HFFc6 (cell line): Measurements from ENCODE around the gene WTIP. TPM values are rescaled to one million over a fixed set of nuclear protein-coding genes. Genes with fewer than 3 reads are reported as not detected.

ENCODE experiments used
- DNase-seq: peaks from one replicate; pipeline ENCODE4 v3.0.0-alpha.2; 2018
- H3K27ac Mint-ChIP-seq: 2 replicates; pipeline ENCODE4 v1.8.0; 2020; ENCODE audit warnings: mild to moderate bottlenecking, mixed read lengths
- H3K27me3 Mint-ChIP-seq: 2 replicates; pipeline ENCODE4 v1.8.0; 2021; ENCODE audit warnings: mild to moderate bottlenecking, moderate library complexity, mixed read lengths; ENCODE audit not compliant: insufficient read depth
- H3K36me3 Mint-ChIP-seq: 2 replicates; pipeline ENCODE4 v1.8.0; 2021; ENCODE audit warnings: low read depth, mixed read lengths
- H3K4me1 Mint-ChIP-seq: 2 replicates; pipeline ENCODE4 v1.8.0; 2020; ENCODE audit warnings: low read depth, mixed read lengths
- H3K4me3 Mint-ChIP-seq: 2 replicates; pipeline ENCODE4 v1.8.0; 2020; ENCODE audit warnings: mild to moderate bottlenecking, moderate library complexity, mixed read lengths
- H3K9me3 Mint-ChIP-seq: 2 replicates; pipeline ENCODE4 v1.8.0; 2020; ENCODE audit warnings: mild to moderate bottlenecking, mixed read lengths
- CTCF ChIP-seq: fragments of 200-600 bp; sonication (generic); IDR thresholded peaks from 2 replicates; pipeline ENCODE4 v1.5.0; 2021; ENCODE audit warnings: antibody characterized with exemption, mild to moderate bottlenecking
- total RNA-seq, 6 experiments: library from RNA; stranded (reverse); fragmentation: NEBNext Ultra II Directional; extraction: Animal tissue kit (Norgen Biotek cat#: 25700); gene quantifications; 2 replicates in 1 of 6; 3 replicates in 5 of 6; pipeline ENCODE4 v1.2.3, GENCODE V29; 2021

WTIP gene
- total RNA-seq, 6 experiments from 2014 or later = 27.8 to 35.1 (median 29.4) TPM

GRCh38 chr19:34502582-34503411, 21.2 kb downstream of the WTIP start:
- H3K27ac Mint-ChIP-seq = no peak overlapping the region
- peaks cover 11% of the 10 kb centered on the region for H3K27me3 Mint-ChIP-seq
- no peak overlapping the region for H3K4me3 Mint-ChIP-seq
- peaks cover 10% of the 10 kb centered on the region; the same call in 1 of the 2 replicates for H3K36me3 Mint-ChIP-seq
- no peaks in the 10 kb centered on the region for H3K9me3 Mint-ChIP-seq
- DNase-seq = no peak
- H3K4me1 Mint-ChIP-seq = peaks cover 13% of the 10 kb centered on the region
- no peak for TF ChIP-seq CTCF

- no peak overlapping the region for H3K4me3 Mint-ChIP-seq
- no peak for TF ChIP-seq CTCF
- no peak for DNase-seq
- H3K9me3 Mint-ChIP-seq = no peaks in the 10 kb centered on the region
- peaks cover 5% of the 10 kb centered on the region; the same call in 1 of the 2 replicates for H3K36me3 Mint-ChIP-seq
- H3K4me1 Mint-ChIP-seq = peaks cover 13% of the 10 kb centered on the region
- H3K27ac Mint-ChIP-seq = no peak overlapping the region
- peaks cover 9% of the 10 kb centered on the region for H3K27me3 Mint-ChIP-seq
Measured at GRCh38 chr19:34503531-34504272, 22.1 kb downstream of the WTIP start.

- Mint-ChIP-seq H3K9me3 (no peaks in the 10 kb centered on the region), H3K27ac (no peak overlapping the region), H3K27me3 (peaks cover 9% of the 10 kb centered on the region), H3K36me3 (peaks cover 5% of the 10 kb centered on the region; the same call in 1 of the 2 replicates), H3K4me3 (no peak overlapping the region), H3K4me1 (peaks cover 13% of the 10 kb centered on the region)
- DNase-seq = no peak
- no peak for TF ChIP-seq CTCF
Measured at GRCh38 chr19:34504273-34504808, 22.8 kb downstream of the WTIP start.

GRCh38 chr19:34504809-34505291, 23.3 kb downstream of the WTIP start:
- Mint-ChIP-seq H3K4me1 (peaks cover 13% of the 10 kb centered on the region), H3K36me3 (peaks cover 5% of the 10 kb centered on the region; the same call in 1 of the 2 replicates), H3K27me3 (peaks cover 9% of the 10 kb centered on the region), H3K9me3 (no peaks in the 10 kb centered on the region), H3K27ac (no peak overlapping the region), H3K4me3 (no peak overlapping the region)
- TF ChIP-seq CTCF = no peak
- no peak for DNase-seq

GRCh38 chr19:34505321-34506025, 23.9 kb downstream of the WTIP start:
- no peak overlapping the region for H3K4me3 Mint-ChIP-seq
- H3K27me3 Mint-ChIP-seq = peaks cover 9% of the 10 kb centered on the region
- peaks cover 13% of the 10 kb centered on the region for H3K4me1 Mint-ChIP-seq

More at GRCh38 chr19:34505321-34506025, 23.9 kb downstream of the WTIP start:
- Mint-ChIP-seq H3K36me3 (peaks cover 5% of the 10 kb centered on the region; the same call in 1 of the 2 replicates), H3K9me3 (peaks cover 5% of the 10 kb centered on the region; the same call in 1 of the 2 replicates), H3K27ac (no peak overlapping the region)
- no peak for TF ChIP-seq CTCF
- DNase-seq = no peak
